Measurements from ENCODE around the gene IVD. TPM values are rescaled to one million over a fixed set of nuclear protein-coding genes. Genes with fewer than 3 reads are reported as not detected.

Gene IVD
- total and polyA plus RNA-seq, 10 donors: 25.1 to 93.9 (median 59.6) TPM

GRCh38 chr15:40372981-40373380 lies 32.6 kb upstream of the IVD start:
- H3K4me3 ChIP-seq: no peak overlapping the region
- peak overlapping the region in 6 of 8 donors; percentile 31 to 61 (median 54) for H3K27ac ChIP-seq
- 25 to 64% (median 47%) methylated on average over 2 of the region's 2 CpGs for WGBS, 5 donors
- no peaks in the 10 kb centered on the region for H3K9me3 ChIP-seq
- TF ChIP-seq POLR2A (IDR thresholded peaks at IDR 0.05) (no peak), POLR2AphosphoS5 (IDR thresholded peaks at IDR 0.05) (no peak), CTCF (IDR thresholded peaks at IDR 0.05 in 8 of 11, conservative IDR thresholded peaks at IDR 0.05 in 3 of 11) (no peak)
- H3K4me1 ChIP-seq: peaks cover 0 to 29% (median 17%) of the 10 kb centered on the region in 6 donors
- intact Hi-C loops (cut with DNase I; ENCODE audit: low total_unique reads): no loop called here
- no peaks in the 10 kb centered on the region for H3K27me3 ChIP-seq (replicated peaks in 1 of 7)
- no peaks in the 10 kb centered on the region for H3K36me3 ChIP-seq
- DNase-seq: no peak

GRCh38 chr15:40377606-40378005 lies 28.0 kb upstream of the IVD start:
- peaks cover 0 to 27% (median 13%) of the 10 kb centered on the region in 6 donors for H3K4me1 ChIP-seq
- H3K4me3 ChIP-seq: no peak overlapping the region
- no peaks in the 10 kb centered on the region for H3K36me3 ChIP-seq
- no peaks in the 10 kb centered on the region for H3K27me3 ChIP-seq (replicated peaks in 1 of 7)
- no peaks in the 10 kb centered on the region for H3K9me3 ChIP-seq
- TF ChIP-seq POLR2A (IDR thresholded peaks at IDR 0.05) (no peak), POLR2AphosphoS5 (IDR thresholded peaks at IDR 0.05) (no peak), CTCF (IDR thresholded peaks at IDR 0.05 in 8 of 11, conservative IDR thresholded peaks at IDR 0.05 in 3 of 11) (no peak)
- no peak for DNase-seq
- 61 to 90% (median 74%) methylated on average over 3 of the region's 3 CpGs for WGBS, 5 donors
- intact Hi-C loops (cut with DNase I; ENCODE audit: low total_unique reads): no loop called here
- no peak overlapping the region for H3K27ac ChIP-seq

GRCh38 chr15:40379374-40379773 lies 26.2 kb upstream of the IVD start:
- H3K27me3 ChIP-seq (replicated peaks in 1 of 7): no peaks in the 10 kb centered on the region
- H3K36me3 ChIP-seq: no peaks in the 10 kb centered on the region
- TF ChIP-seq CTCF (IDR thresholded peaks at IDR 0.05 in 8 of 11, conservative IDR thresholded peaks at IDR 0.05 in 3 of 11): no peak
- TF ChIP-seq POLR2AphosphoS5 (IDR thresholded peaks at IDR 0.05): no peak
- peaks cover 0 to 35% (median 23%) of the 10 kb centered on the region in 6 donors for H3K4me1 ChIP-seq
- peak overlapping the region in 2 of 8 donors; percentile 15 to 18 for H3K27ac ChIP-seq
- WGBS, 5 donors: 81 to 88% (median 85%) methylated on average over 4 of the region's 4 CpGs
- intact Hi-C loops (cut with DNase I; ENCODE audit: low total_unique reads): no loop called here
- no peaks in the 10 kb centered on the region for H3K9me3 ChIP-seq
- H3K4me3 ChIP-seq: no peak overlapping the region
- DNase-seq: no peak

- WGBS, 5 donors: 17 to 41% (median 26%) methylated on average over 4 of the region's 4 CpGs
- H3K36me3 ChIP-seq: no peaks in the 10 kb centered on the region
- intact Hi-C loops (cut with DNase I; ENCODE audit: low total_unique reads): no loop called here
- H3K4me3 ChIP-seq: no peak overlapping the region
- DNase-seq: no peak
- no peaks in the 10 kb centered on the region for H3K9me3 ChIP-seq
- TF ChIP-seq CTCF (IDR thresholded peaks at IDR 0.05 in 8 of 11, conservative IDR thresholded peaks at IDR 0.05 in 3 of 11): no peak
- TF ChIP-seq POLR2AphosphoS5 (IDR thresholded peaks at IDR 0.05): peak in 1 of 3 donors; percentile 51
- no peaks in the 10 kb centered on the region for H3K27me3 ChIP-seq (replicated peaks in 1 of 7)
- H3K4me1 ChIP-seq: peaks cover 0 to 38% (median 23%) of the 10 kb centered on the region in 6 donors
- peak overlapping the region in 4 of 8 donors; percentile 13 to 45 (median 26) for H3K27ac ChIP-seq
Measured at GRCh38 chr15:40379853-40380252, 25.7 kb upstream of the IVD start.

Data from spleen (tissue), 11 donors.